ENCODE measurements around the gene GABRD.

Gene GABRD

DNA sequence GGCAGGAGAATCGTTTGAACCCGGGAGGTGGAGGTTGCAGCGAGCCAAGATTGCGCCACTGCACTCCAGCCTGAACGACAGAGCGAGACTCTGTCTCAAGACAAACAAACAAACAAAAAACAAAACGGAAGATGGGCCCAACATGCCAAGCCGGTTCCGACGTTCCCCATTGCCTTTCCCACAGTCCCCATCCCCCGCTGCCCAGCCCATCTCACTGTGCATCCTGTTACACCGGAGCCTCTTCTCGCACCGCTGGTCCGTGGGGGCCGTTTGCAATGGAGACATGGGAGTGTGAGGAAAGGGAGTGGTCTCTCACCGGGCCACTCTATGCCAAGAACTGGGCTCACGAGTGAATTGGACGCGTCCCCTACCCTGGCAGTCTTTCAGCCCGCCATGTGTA, 14.3 kb upstream of the GABRD start:
- Histone ChIP-seq H3K27ac (ENCODE audit: low read length) (no peak overlapping the region), H3K4me1 (ENCODE audit: low read length) (no peaks in the 10 kb centered on the region), H3K9me3 (ENCODE audit: insufficient read depth, low read length) (no peaks in the 10 kb centered on the region), H3K4me3 (ENCODE audit: low read length) (no peak overlapping the region), H3K27me3 (ENCODE audit: low read depth, low read length) (no peaks in the 10 kb centered on the region), H3K9ac (ENCODE audit: low read length) (no peak overlapping the region), H3K36me3 (replicated peaks; ENCODE audit: low read depth, low read length) (no peaks in the 10 kb centered on the region), H3K4me2 (ENCODE audit: low read length) (no peak overlapping the region), H4K20me1 (ENCODE audit: insufficient read depth, low read length) (no peaks in the 10 kb centered on the region), H3K79me2 (ENCODE audit: low read length) (no peaks in the 10 kb centered on the region), H2AFZ (ENCODE audit: low read depth, low read length) (no peak overlapping the region)
- no peak for TF ChIP-seq EZH2phosphoT487 (IDR thresholded peaks at IDR 0.05; ENCODE audit: low read depth)
- TF ChIP-seq, protein P1, sequence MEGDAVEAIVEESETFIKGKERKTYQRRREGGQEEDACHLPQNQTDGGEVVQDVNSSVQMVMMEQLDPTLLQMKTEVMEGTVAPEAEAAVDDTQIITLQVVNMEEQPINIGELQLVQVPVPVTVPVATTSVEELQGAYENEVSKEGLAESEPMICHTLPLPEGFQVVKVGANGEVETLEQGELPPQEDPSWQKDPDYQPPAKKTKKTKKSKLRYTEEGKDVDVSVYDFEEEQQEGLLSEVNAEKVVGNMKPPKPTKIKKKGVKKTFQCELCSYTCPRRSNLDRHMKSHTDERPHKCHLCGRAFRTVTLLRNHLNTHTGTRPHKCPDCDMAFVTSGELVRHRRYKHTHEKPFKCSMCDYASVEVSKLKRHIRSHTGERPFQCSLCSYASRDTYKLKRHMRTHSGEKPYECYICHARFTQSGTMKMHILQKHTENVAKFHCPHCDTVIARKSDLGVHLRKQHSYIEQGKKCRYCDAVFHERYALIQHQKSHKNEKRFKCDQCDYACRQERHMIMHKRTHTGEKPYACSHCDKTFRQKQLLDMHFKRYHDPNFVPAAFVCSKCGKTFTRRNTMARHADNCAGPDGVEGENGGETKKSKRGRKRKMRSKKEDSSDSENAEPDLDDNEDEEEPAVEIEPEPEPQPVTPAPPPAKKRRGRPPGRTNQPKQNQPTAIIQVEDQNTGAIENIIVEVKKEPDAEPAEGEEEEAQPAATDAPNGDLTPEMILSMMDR (IDR thresholded peaks at IDR 0.05; ENCODE audit: low read depth, low read length): no peak

- Histone ChIP-seq H3K79me2 (ENCODE audit: low read length) (no peaks in the 10 kb centered on the region), H3K36me3 (replicated peaks; ENCODE audit: low read depth, low read length) (no peaks in the 10 kb centered on the region), H3K27ac (ENCODE audit: low read length) (no peak overlapping the region), H3K9ac (ENCODE audit: low read length) (no peak overlapping the region), H2AFZ (ENCODE audit: low read depth, low read length) (no peak overlapping the region), H3K27me3 (ENCODE audit: low read depth, low read length) (no peaks in the 10 kb centered on the region), H3K4me1 (ENCODE audit: low read length) (no peaks in the 10 kb centered on the region), H3K4me2 (ENCODE audit: low read length) (no peak overlapping the region), H3K9me3 (ENCODE audit: insufficient read depth, low read length) (no peaks in the 10 kb centered on the region), H4K20me1 (ENCODE audit: insufficient read depth, low read length) (no peaks in the 10 kb centered on the region), H3K4me3 (ENCODE audit: low read length) (no peak overlapping the region)
- TF ChIP-seq, protein P1 (IDR thresholded peaks at IDR 0.05; ENCODE audit: low read depth, low read length): no peak
Measured at GRCh38 chr1:2009101-2010053, 9.8 kb upstream of the GABRD start.

DNA sequence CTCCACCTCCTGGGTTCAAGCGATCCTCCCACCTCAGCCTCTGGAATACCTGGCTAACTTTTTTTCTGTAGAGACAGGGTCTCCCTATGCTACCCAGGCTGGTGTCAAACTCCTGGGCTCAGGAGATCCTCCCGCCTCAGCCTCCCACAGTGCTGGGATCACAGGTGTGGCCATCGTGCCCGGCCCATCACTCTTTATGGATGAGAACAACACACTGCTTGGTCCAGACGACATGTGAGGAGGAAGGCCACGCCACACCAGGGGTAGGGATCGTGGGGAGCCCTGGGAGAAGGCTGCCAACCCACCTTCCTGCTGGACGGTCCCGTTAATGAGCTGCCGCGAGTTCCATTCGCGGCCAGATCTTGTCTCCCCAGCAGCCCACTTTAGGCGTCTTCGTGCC, 5.0 kb upstream of the GABRD start:
- Histone ChIP-seq H2AFZ (ENCODE audit: low read depth, low read length) (no peak overlapping the region), H3K36me3 (replicated peaks; ENCODE audit: low read depth, low read length) (no peaks in the 10 kb centered on the region), H3K4me3 (ENCODE audit: low read length) (no peak overlapping the region), H3K9me3 (ENCODE audit: insufficient read depth, low read length) (no peaks in the 10 kb centered on the region), H3K27me3 (ENCODE audit: low read depth, low read length) (no peaks in the 10 kb centered on the region; the same call in 1 of the 2 replicates), H3K4me1 (ENCODE audit: low read length) (no peaks in the 10 kb centered on the region), H3K79me2 (ENCODE audit: low read length) (no peaks in the 10 kb centered on the region), H3K27ac (ENCODE audit: low read length) (no peak overlapping the region), H4K20me1 (ENCODE audit: insufficient read depth, low read length) (no peaks in the 10 kb centered on the region), H3K4me2 (ENCODE audit: low read length) (no peak overlapping the region), H3K9ac (ENCODE audit: low read length) (no peak overlapping the region)
- TF ChIP-seq EZH2phosphoT487 (IDR thresholded peaks at IDR 0.05; ENCODE audit: low read depth): no peak
- TF ChIP-seq, protein P1 (IDR thresholded peaks at IDR 0.05; ENCODE audit: low read depth, low read length): no peak

GRCh38 chr1:2014741-2015735, 4.1 kb upstream of the GABRD start:
- Histone ChIP-seq H3K79me2 (ENCODE audit: low read length) (no peaks in the 10 kb centered on the region), H3K9ac (ENCODE audit: low read length) (no peak overlapping the region), H3K36me3 (replicated peaks; ENCODE audit: low read depth, low read length) (no peaks in the 10 kb centered on the region), H3K9me3 (ENCODE audit: insufficient read depth, low read length) (no peaks in the 10 kb centered on the region), H3K27ac (ENCODE audit: low read length) (no peak overlapping the region), H4K20me1 (ENCODE audit: insufficient read depth, low read length) (no peaks in the 10 kb centered on the region), H3K4me3 (ENCODE audit: low read length) (no peak overlapping the region), H3K4me2 (ENCODE audit: low read length) (no peak overlapping the region), H3K4me1 (ENCODE audit: low read length) (no peaks in the 10 kb centered on the region), H3K27me3 (ENCODE audit: low read depth, low read length) (no peaks in the 10 kb centered on the region; the same call in 1 of the 2 replicates), H2AFZ (ENCODE audit: low read depth, low read length) (no peak overlapping the region)
- no peak for TF ChIP-seq EZH2phosphoT487 (IDR thresholded peaks at IDR 0.05; ENCODE audit: low read depth)
- TF ChIP-seq, protein P1 (IDR thresholded peaks at IDR 0.05; ENCODE audit: low read depth, low read length): no peak
